Measurements from ENCODE around the gene PACRG.

DNA sequence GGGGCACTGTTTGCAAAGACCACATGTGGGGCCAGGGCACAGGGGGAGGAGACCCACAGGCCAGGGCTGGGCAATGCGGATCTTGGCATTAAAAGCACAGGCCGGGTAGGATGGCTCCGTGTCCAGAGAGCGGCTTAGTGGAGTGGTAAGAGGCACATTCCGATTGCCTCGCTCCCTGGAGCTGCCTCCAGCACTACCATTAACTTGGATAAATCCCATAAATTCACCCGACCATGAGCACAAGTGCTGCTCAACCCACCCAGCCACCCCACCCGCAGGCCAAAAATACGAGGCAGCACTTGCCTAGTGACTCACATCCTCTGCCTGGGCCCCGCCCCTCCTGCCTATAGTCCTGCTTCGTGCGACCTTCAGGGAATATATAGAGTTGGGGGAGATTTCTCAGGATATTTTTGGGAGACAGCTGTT lies 619.3 kb downstream of the PACRG start:
- TF ChIP-seq, protein P1, sequence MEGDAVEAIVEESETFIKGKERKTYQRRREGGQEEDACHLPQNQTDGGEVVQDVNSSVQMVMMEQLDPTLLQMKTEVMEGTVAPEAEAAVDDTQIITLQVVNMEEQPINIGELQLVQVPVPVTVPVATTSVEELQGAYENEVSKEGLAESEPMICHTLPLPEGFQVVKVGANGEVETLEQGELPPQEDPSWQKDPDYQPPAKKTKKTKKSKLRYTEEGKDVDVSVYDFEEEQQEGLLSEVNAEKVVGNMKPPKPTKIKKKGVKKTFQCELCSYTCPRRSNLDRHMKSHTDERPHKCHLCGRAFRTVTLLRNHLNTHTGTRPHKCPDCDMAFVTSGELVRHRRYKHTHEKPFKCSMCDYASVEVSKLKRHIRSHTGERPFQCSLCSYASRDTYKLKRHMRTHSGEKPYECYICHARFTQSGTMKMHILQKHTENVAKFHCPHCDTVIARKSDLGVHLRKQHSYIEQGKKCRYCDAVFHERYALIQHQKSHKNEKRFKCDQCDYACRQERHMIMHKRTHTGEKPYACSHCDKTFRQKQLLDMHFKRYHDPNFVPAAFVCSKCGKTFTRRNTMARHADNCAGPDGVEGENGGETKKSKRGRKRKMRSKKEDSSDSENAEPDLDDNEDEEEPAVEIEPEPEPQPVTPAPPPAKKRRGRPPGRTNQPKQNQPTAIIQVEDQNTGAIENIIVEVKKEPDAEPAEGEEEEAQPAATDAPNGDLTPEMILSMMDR (conservative IDR thresholded peaks at IDR 0.05 in 1 of 2, IDR thresholded peaks at IDR 0.05 in 1 of 2; ENCODE audit: extremely low read depth in 1 of 2, insufficient read depth in 1 of 2, low read depth in 1 of 2, low read length in 2 of 2): no peak
- TF ChIP-seq EZH2 (IDR thresholded peaks at IDR 0.05; ENCODE audit: borderline replicate concordance, low read length): no peak
